Suprapubic skin (tissue), 4 donors: ENCODE measurements around the gene PCDHGB7.

Experiments
- CTCF ChIP-seq, 2 donors: fragments of 200-600 bp in 1 of 2; fragments of 450-650 bp in 1 of 2; sonication (generic) in 1 of 2; IDR thresholded peaks; one replicate each; pipeline ENCODE4 v1.5.1; 2016 to 2019; ENCODE audit warnings: antibody characterized with exemption in 2 of 2, mild to moderate bottlenecking in 1 of 2, moderate library complexity in 1 of 2
- EP300 ChIP-seq: sonication (generic); formaldehyde crosslinking; IDR thresholded peaks from one replicate; pipeline ENCODE4 v1.6.1; 2017; ENCODE audit warnings: antibody characterized with exemption
- POLR2A ChIP-seq, 2 donors: fragments of 450-650 bp; IDR thresholded peaks; one replicate each; pipeline ENCODE4 v1.6.1; 2017; ENCODE audit warnings: antibody characterized with exemption in 2 of 2, mild to moderate bottlenecking in 2 of 2, moderate library complexity in 2 of 2
- POLR2AphosphoS5 ChIP-seq, 3 donors: sonication (generic); formaldehyde crosslinking; IDR thresholded peaks; one replicate each; pipeline ENCODE4 v1.6.1; 2017; ENCODE audit warnings: antibody characterized with exemption in 3 of 3

- TF ChIP-seq EP300, result no peak
- no peak for TF ChIP-seq CTCF (IDR thresholded peaks at IDR 0.05)
- no peak for TF ChIP-seq POLR2A (IDR thresholded peaks at IDR 0.05)
- no peak for TF ChIP-seq POLR2AphosphoS5 (IDR thresholded peaks at IDR 0.05)
These were observed 19.7 kb downstream of the PCDHGB7 start for GRCh38 chr5:141437221-141437620.
